ENCODE measurements around the gene CILP2.
A peak's percentile ranks its signal among the peaks of the same experiment; 100 is the strongest.

The CILP2 gene

DNA sequence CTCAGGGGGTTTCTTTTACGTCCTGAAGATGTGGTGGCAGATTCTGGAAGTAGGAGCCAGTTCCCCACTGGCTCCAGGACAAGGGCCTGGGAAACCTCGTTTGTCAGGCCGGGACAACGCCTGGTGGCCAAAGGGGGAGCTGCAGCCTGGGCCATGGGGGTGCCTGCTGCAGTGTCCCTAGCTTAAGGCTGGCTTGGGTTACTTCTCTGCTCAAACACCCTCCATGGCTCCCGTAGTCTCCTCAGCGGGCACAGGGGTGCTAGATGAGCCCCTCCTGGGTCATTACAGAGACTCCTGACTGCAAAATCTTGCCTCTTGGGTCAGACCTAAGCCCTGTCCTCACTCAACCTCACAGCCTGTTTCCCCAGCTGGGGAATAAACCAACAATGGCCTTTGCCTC lies 14.7 kb downstream of the CILP2 start:
- TF ChIP-seq, protein P1, sequence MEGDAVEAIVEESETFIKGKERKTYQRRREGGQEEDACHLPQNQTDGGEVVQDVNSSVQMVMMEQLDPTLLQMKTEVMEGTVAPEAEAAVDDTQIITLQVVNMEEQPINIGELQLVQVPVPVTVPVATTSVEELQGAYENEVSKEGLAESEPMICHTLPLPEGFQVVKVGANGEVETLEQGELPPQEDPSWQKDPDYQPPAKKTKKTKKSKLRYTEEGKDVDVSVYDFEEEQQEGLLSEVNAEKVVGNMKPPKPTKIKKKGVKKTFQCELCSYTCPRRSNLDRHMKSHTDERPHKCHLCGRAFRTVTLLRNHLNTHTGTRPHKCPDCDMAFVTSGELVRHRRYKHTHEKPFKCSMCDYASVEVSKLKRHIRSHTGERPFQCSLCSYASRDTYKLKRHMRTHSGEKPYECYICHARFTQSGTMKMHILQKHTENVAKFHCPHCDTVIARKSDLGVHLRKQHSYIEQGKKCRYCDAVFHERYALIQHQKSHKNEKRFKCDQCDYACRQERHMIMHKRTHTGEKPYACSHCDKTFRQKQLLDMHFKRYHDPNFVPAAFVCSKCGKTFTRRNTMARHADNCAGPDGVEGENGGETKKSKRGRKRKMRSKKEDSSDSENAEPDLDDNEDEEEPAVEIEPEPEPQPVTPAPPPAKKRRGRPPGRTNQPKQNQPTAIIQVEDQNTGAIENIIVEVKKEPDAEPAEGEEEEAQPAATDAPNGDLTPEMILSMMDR (IDR thresholded peaks at IDR 0.05): peak; percentile 34; the same call in 1 of the 2 replicates
- TF ChIP-seq ZFX (IDR thresholded peaks at IDR 0.05; ENCODE audit: borderline replicate concordance): no peak
- H3K27ac ChIP-seq: no peak overlapping the region

- no peak overlapping the region for H3K27ac ChIP-seq
- TF ChIP-seq, protein P1 (IDR thresholded peaks at IDR 0.05): no peak
- no peak for TF ChIP-seq ZFX (IDR thresholded peaks at IDR 0.05; ENCODE audit: borderline replicate concordance)
Observed at GRCh38 chr19:19553670-19554069, 15.6 kb downstream of the CILP2 start.

DNA sequence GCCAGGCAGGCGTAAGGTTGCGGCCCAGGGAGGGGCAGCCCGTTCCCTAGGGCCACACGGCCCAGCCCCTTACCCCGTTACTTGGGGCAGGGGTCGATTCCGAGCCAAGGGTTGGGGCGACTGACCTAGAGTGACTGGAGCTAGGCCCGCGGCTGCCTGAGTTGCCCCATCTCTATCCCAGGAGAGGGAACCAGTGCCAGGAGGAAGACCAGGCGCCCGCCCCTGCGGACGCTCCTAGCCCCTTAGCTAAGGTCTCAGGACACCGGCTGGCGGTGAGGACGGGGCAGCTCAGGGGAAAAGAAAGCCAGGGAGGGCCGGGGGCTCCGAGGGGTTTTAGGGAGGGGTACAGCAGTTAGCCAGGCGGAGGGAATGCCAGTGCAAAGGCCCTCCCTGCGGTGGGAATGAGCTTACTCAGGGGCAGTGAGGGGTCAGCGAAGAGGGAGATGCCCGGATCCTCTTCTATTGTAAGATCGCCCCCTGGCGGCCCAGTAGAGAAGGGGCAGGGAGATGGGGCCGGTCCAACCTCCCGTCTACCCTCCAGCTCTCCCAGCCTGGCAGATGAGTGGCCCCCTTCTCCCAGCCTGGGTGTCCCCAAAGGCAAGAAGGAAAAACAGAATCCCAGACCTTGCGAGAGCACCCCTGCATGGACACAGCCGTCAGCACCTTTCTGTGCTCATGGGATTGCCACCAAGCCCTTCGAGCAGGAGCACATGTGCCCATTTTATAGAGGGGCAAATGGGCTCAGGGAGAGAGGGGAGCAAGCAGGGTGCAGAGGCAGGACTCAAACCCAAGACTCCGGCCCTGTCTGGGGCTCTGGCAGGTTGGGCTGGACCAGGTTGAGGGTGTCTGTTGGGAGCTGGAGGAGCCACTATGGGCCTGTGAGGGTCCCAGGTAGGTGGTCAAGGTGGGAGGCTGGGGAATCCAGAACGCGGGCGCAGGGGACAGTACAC lies 16.3 kb downstream of the CILP2 start:
- no peak for TF ChIP-seq ZFX (IDR thresholded peaks at IDR 0.05; ENCODE audit: borderline replicate concordance)
- TF ChIP-seq, protein P1 (IDR thresholded peaks at IDR 0.05): peak; percentile 88
- H3K27ac ChIP-seq: no peak overlapping the region

- H3K27ac ChIP-seq: no peak overlapping the region
- TF ChIP-seq, protein P1 (IDR thresholded peaks at IDR 0.05): no peak
- no peak for TF ChIP-seq ZFX (IDR thresholded peaks at IDR 0.05; ENCODE audit: borderline replicate concordance)
Observed at GRCh38 chr19:19558055-19558454, 20.0 kb downstream of the CILP2 start.

- H3K27ac ChIP-seq: no peak overlapping the region
- TF ChIP-seq, protein P1 (IDR thresholded peaks at IDR 0.05): no peak
- no peak for TF ChIP-seq ZFX (IDR thresholded peaks at IDR 0.05; ENCODE audit: borderline replicate concordance)
Observed at GRCh38 chr19:19558636-19559035, 20.6 kb downstream of the CILP2 start.

- TF ChIP-seq, protein P1 (IDR thresholded peaks at IDR 0.05): no peak
- TF ChIP-seq ZFX (IDR thresholded peaks at IDR 0.05; ENCODE audit: borderline replicate concordance): no peak
- no peak overlapping the region for H3K27ac ChIP-seq
Observed at GRCh38 chr19:19559931-19560330, 21.9 kb downstream of the CILP2 start.

Data from 22Rv1 (cell line).